ENCODE data around the gene MRPL12.
"Not testable (repeated sequence)": the region's sequence is repeated elsewhere in the genome, so short reads cannot be mapped to it uniquely, and the experiment has no call there.

The MRPL12 gene

GRCh38 chr17:81702934-81703746 is at the start of gene MRPL12:
Gene MRPL12, plus strand, starts transcription at chr17:81703367. Its CDS starts 135 bp downstream, at chr17:81703502.
- peak; percentile 79 to 81 for DNase-seq (ENCODE audit: low read depth in 2 of 2)

GRCh38 chr17:81655378-81656117 is 47.6 kb upstream of the MRPL12 start:
- DNase-seq (ENCODE audit: low read depth in 2 of 2): no peak

GRCh38 chr17:81656118-81656743 is 46.9 kb upstream of the MRPL12 start, which contains the start of gene PDE6G:
Gene PDE6G, minus strand, starts transcription at chr17:81656542. Its CDS starts 3,237 bp downstream, at chr17:81653305.
- no peak for DNase-seq (ENCODE audit: low read depth in 2 of 2)

GRCh38 chr17:81656835-81657234 is 46.3 kb upstream of the MRPL12 start:
- DNase-seq (ENCODE audit: low read depth in 2 of 2): no peak

- DNase-seq (ENCODE audit: low read depth in 2 of 2): no peak
Measured at GRCh38 chr17:81659038-81659437, 44.1 kb upstream of the MRPL12 start.

- no peak for DNase-seq (ENCODE audit: low read depth in 2 of 2)
Measured at GRCh38 chr17:81660441-81660840, 42.7 kb upstream of the MRPL12 start.

- no peak for DNase-seq (ENCODE audit: low read depth in 2 of 2)
Measured at GRCh38 chr17:81662002-81662401, 41.2 kb upstream of the MRPL12 start.

GRCh38 chr17:81664051-81664470 is 39.1 kb upstream of the MRPL12 start:
- no peak for DNase-seq (ENCODE audit: low read depth in 2 of 2)

GRCh38 chr17:81665205-81666091 is 37.7 kb upstream of the MRPL12 start:
- DNase-seq (ENCODE audit: low read depth in 2 of 2): no peak

- no peak for DNase-seq (ENCODE audit: low read depth in 2 of 2)
Measured at GRCh38 chr17:81666092-81666341, 37.1 kb upstream of the MRPL12 start.

- peak; percentile 82 to 84 for DNase-seq (ENCODE audit: low read depth in 2 of 2)
Measured at GRCh38 chr17:81666342-81667191, 36.6 kb upstream of the MRPL12 start, which contains the start of the genes CCDC137 and OXLD1. Gene CCDC137, plus strand, starts transcription at chr17:81666737. Its CDS starts 30 bp downstream, at chr17:81666767. Gene OXLD1, minus strand, starts transcription at chr17:81666605. Its CDS starts 28 bp downstream, at chr17:81666577.

GRCh38 chr17:81667754-81668153 is 35.4 kb upstream of the MRPL12 start:
- no peak for DNase-seq (ENCODE audit: low read depth in 2 of 2)

GRCh38 chr17:81672504-81672903 is 30.7 kb upstream of the MRPL12 start:
- DNase-seq (ENCODE audit: low read depth in 2 of 2): no peak

GRCh38 chr17:81672954-81673353 is 30.2 kb upstream of the MRPL12 start:
- no peak for DNase-seq (ENCODE audit: low read depth in 2 of 2)

- DNase-seq (ENCODE audit: low read depth in 2 of 2): no peak
Measured at GRCh38 chr17:81673561-81674258, 29.5 kb upstream of the MRPL12 start.

GRCh38 chr17:81675515-81676221 is 27.5 kb upstream of the MRPL12 start:
- not testable (repeated sequence) for DNase-seq (ENCODE audit: low read depth in 2 of 2)

- no peak for DNase-seq (ENCODE audit: low read depth in 2 of 2)
Measured at GRCh38 chr17:81676906-81677305, 26.3 kb upstream of the MRPL12 start.

- no peak for DNase-seq (ENCODE audit: low read depth in 2 of 2)
Measured at GRCh38 chr17:81680150-81680549, 23.0 kb upstream of the MRPL12 start.

- DNase-seq (ENCODE audit: low read depth in 2 of 2): no peak
Measured at GRCh38 chr17:81681672-81682071, 21.5 kb upstream of the MRPL12 start.
